Measurements from ENCODE around the gene YTHDC1.

YTHDC1 gene

GRCh38 chr4:68344049-68344448, 5.8 kb downstream of the YTHDC1 start:
- no peak overlapping the region for H4K91ac ChIP-seq (ENCODE audit: low read depth, low read length, poor library complexity)
- DNase-seq (ENCODE audit: low spot score), result no peak
- peaks cover 0 to 3% of the 10 kb centered on the region in 2 donors for H3K4me1 ChIP-seq (ENCODE audit: control insufficient read depth in 2 of 2, insufficient read depth in 1 of 2, low read depth in 1 of 2, low read length in 2 of 2)
- H3K23ac ChIP-seq (ENCODE audit: low read depth, low read length, poor library complexity), result no peak overlapping the region
- H3K36me3 ChIP-seq (replicated peaks in 1 of 2; ENCODE audit: control insufficient read depth in 2 of 2, insufficient read depth in 2 of 2, low read length in 2 of 2), result peaks cover 0 to 37% of the 10 kb centered on the region in 2 donors
- no peak overlapping the region for H3K18ac ChIP-seq (ENCODE audit: low read length)
- no peak overlapping the region for H3K4me3 ChIP-seq (ENCODE audit: low read length in 2 of 2)
- H4K8ac ChIP-seq (ENCODE audit: low read depth, low read length), result no peak overlapping the region
- no peak overlapping the region for H3K4ac ChIP-seq (ENCODE audit: low read length)
- no peaks in the 10 kb centered on the region for H3K27me3 ChIP-seq (ENCODE audit: control insufficient read depth in 3 of 3, insufficient read depth in 3 of 3, low read depth in 1 of 3, low read length in 3 of 3)
- no peak overlapping the region for H2AK5ac ChIP-seq (ENCODE audit: low read depth, low read length)
- no CpG with 5 or more reads among the region's 2 CpGs for WGBS, 2 donors (ENCODE audit: extremely low coverage in 2 of 2, insufficient read length in 2 of 2, insufficient replicate concordance in 1 of 2)
- H3K9ac ChIP-seq (ENCODE audit: low read depth, low read length, poor library complexity), result no peak overlapping the region
- no peak overlapping the region for H2AFZ ChIP-seq (ENCODE audit: low read length)
- no peak overlapping the region for H2BK120ac ChIP-seq (ENCODE audit: low read depth, low read length)
- H2BK15ac ChIP-seq (ENCODE audit: low read length), result no peak overlapping the region
- H2BK12ac ChIP-seq (ENCODE audit: low read length), result no peak overlapping the region
- H3K9me3 ChIP-seq (replicated peaks in 1 of 2; ENCODE audit: control insufficient read depth in 2 of 2, insufficient read depth in 1 of 2, low read depth in 1 of 2, low read length in 2 of 2), result peaks cover 0 to 6% of the 10 kb centered on the region in 2 donors
- H3K79me1 ChIP-seq (ENCODE audit: low read depth, low read length), result peaks cover 3% of the 10 kb centered on the region
- no peak overlapping the region for H3K14ac ChIP-seq (ENCODE audit: low read length)
- no peak overlapping the region for H2BK5ac ChIP-seq (ENCODE audit: low read length)
- no peak overlapping the region for H3K4me2 ChIP-seq (ENCODE audit: insufficient read depth, low read length, poor library complexity, severe bottlenecking)
- H3K27ac ChIP-seq (replicated peaks; ENCODE audit: low read length), result no peak overlapping the region

GRCh38 chr4:68342134-68342533, 7.8 kb downstream of the YTHDC1 start:
- Histone ChIP-seq H2BK5ac (ENCODE audit: low read length) (no peak overlapping the region), H4K91ac (ENCODE audit: low read depth, low read length, poor library complexity) (no peak overlapping the region), H3K27me3 (ENCODE audit: control insufficient read depth in 3 of 3, insufficient read depth in 3 of 3, low read depth in 1 of 3, low read length in 3 of 3) (no peaks in the 10 kb centered on the region), H3K23ac (ENCODE audit: low read depth, low read length, poor library complexity) (no peak overlapping the region), H3K4ac (ENCODE audit: low read length) (no peak overlapping the region), H2BK120ac (ENCODE audit: low read depth, low read length) (no peak overlapping the region), H3K9me3 (replicated peaks in 1 of 2; ENCODE audit: control insufficient read depth in 2 of 2, insufficient read depth in 1 of 2, low read depth in 1 of 2, low read length in 2 of 2) (peaks cover 0 to 6% of the 10 kb centered on the region in 2 donors), H3K79me1 (ENCODE audit: low read depth, low read length) (peaks cover 3% of the 10 kb centered on the region), H2AK5ac (ENCODE audit: low read depth, low read length) (no peak overlapping the region), H3K9ac (ENCODE audit: low read depth, low read length, poor library complexity) (no peak overlapping the region), H3K4me3 (ENCODE audit: low read length in 2 of 2) (no peak overlapping the region), H2BK15ac (ENCODE audit: low read length) (no peak overlapping the region), H2AFZ (ENCODE audit: low read length) (no peak overlapping the region), H3K18ac (ENCODE audit: low read length) (no peak overlapping the region), H3K27ac (replicated peaks; ENCODE audit: low read length) (no peak overlapping the region), H4K8ac (ENCODE audit: low read depth, low read length) (no peak overlapping the region), H3K14ac (ENCODE audit: low read length) (no peak overlapping the region), H3K36me3 (replicated peaks in 1 of 2; ENCODE audit: control insufficient read depth in 2 of 2, insufficient read depth in 2 of 2, low read length in 2 of 2) (peaks cover under 1 to 47% of the 10 kb centered on the region in 2 donors), H2BK12ac (ENCODE audit: low read length) (no peak overlapping the region), H3K4me2 (ENCODE audit: insufficient read depth, low read length, poor library complexity, severe bottlenecking) (no peak overlapping the region), H3K4me1 (ENCODE audit: control insufficient read depth in 2 of 2, insufficient read depth in 1 of 2, low read depth in 1 of 2, low read length in 2 of 2) (peaks cover 0 to 3% of the 10 kb centered on the region in 2 donors)
- DNase-seq (ENCODE audit: low spot score), result no peak
- no CpG with 5 or more reads among the region's 5 CpGs for WGBS, 2 donors (ENCODE audit: extremely low coverage in 2 of 2, insufficient read length in 2 of 2, insufficient replicate concordance in 1 of 2)

- WGBS, 2 donors (ENCODE audit: extremely low coverage in 2 of 2, insufficient read length in 2 of 2, insufficient replicate concordance in 1 of 2), result no CpG with 5 or more reads among the region's 3 CpGs
Observed at GRCh38 chr4:68338625-68339024, 11.3 kb downstream of the YTHDC1 start.

GRCh38 chr4:68337522-68337921, 12.4 kb downstream of the YTHDC1 start:
- Histone ChIP-seq H3K9me3 (replicated peaks in 1 of 2; ENCODE audit: control insufficient read depth in 2 of 2, insufficient read depth in 1 of 2, low read depth in 1 of 2, low read length in 2 of 2) (no peaks in the 10 kb centered on the region), H2BK120ac (ENCODE audit: low read depth, low read length) (no peak overlapping the region), H2BK12ac (ENCODE audit: low read length) (no peak overlapping the region), H4K91ac (ENCODE audit: low read depth, low read length, poor library complexity) (no peak overlapping the region), H3K4ac (ENCODE audit: low read length) (no peak overlapping the region), H3K4me1 (ENCODE audit: control insufficient read depth in 2 of 2, insufficient read depth in 1 of 2, low read depth in 1 of 2, low read length in 2 of 2) (peaks cover 0 to 3% of the 10 kb centered on the region in 2 donors), H2BK5ac (ENCODE audit: low read length) (no peak overlapping the region), H3K23ac (ENCODE audit: low read depth, low read length, poor library complexity) (no peak overlapping the region), H2AFZ (ENCODE audit: low read length) (no peak overlapping the region), H3K79me1 (ENCODE audit: low read depth, low read length) (no peaks in the 10 kb centered on the region), H3K27ac (replicated peaks; ENCODE audit: low read length) (no peak overlapping the region), H3K27me3 (ENCODE audit: control insufficient read depth in 3 of 3, insufficient read depth in 3 of 3, low read depth in 1 of 3, low read length in 3 of 3) (no peaks in the 10 kb centered on the region), H2AK5ac (ENCODE audit: low read depth, low read length) (no peak overlapping the region), H3K4me2 (ENCODE audit: insufficient read depth, low read length, poor library complexity, severe bottlenecking) (no peak overlapping the region), H3K14ac (ENCODE audit: low read length) (no peak overlapping the region), H3K9ac (ENCODE audit: low read depth, low read length, poor library complexity) (no peak overlapping the region), H4K8ac (ENCODE audit: low read depth, low read length) (no peak overlapping the region), H3K36me3 (replicated peaks in 1 of 2; ENCODE audit: control insufficient read depth in 2 of 2, insufficient read depth in 2 of 2, low read length in 2 of 2) (peaks cover 5 to 70% of the 10 kb centered on the region in 2 donors), H2BK15ac (ENCODE audit: low read length) (no peak overlapping the region), H3K4me3 (ENCODE audit: low read length in 2 of 2) (no peak overlapping the region), H3K18ac (ENCODE audit: low read length) (no peak overlapping the region)
- no peak for DNase-seq (ENCODE audit: low spot score)
- WGBS, 2 donors (ENCODE audit: extremely low coverage in 2 of 2, insufficient read length in 2 of 2, insufficient replicate concordance in 1 of 2), result no CpG with 5 or more reads among the region's 7 CpGs

More at GRCh38 chr4:68338625-68339024, 11.3 kb downstream of the YTHDC1 start:
- no peaks in the 10 kb centered on the region for H3K27me3 ChIP-seq (ENCODE audit: control insufficient read depth in 3 of 3, insufficient read depth in 3 of 3, low read depth in 1 of 3, low read length in 3 of 3)
- H2BK120ac ChIP-seq (ENCODE audit: low read depth, low read length), result no peak overlapping the region
- no peak overlapping the region for H4K91ac ChIP-seq (ENCODE audit: low read depth, low read length, poor library complexity)
- H3K14ac ChIP-seq (ENCODE audit: low read length), result no peak overlapping the region
- no peak overlapping the region for H3K4ac ChIP-seq (ENCODE audit: low read length)
- H3K9ac ChIP-seq (ENCODE audit: low read depth, low read length, poor library complexity), result no peak overlapping the region
- no peak overlapping the region for H2BK5ac ChIP-seq (ENCODE audit: low read length)
- no peaks in the 10 kb centered on the region for H3K9me3 ChIP-seq (replicated peaks in 1 of 2; ENCODE audit: control insufficient read depth in 2 of 2, insufficient read depth in 1 of 2, low read depth in 1 of 2, low read length in 2 of 2)
- H3K4me1 ChIP-seq (ENCODE audit: control insufficient read depth in 2 of 2, insufficient read depth in 1 of 2, low read depth in 1 of 2, low read length in 2 of 2), result peaks cover 0 to 3% of the 10 kb centered on the region in 2 donors
- H2BK12ac ChIP-seq (ENCODE audit: low read length), result no peak overlapping the region
- H2AFZ ChIP-seq (ENCODE audit: low read length), result no peak overlapping the region
- no peak overlapping the region for H3K27ac ChIP-seq (replicated peaks; ENCODE audit: low read length)
- DNase-seq (ENCODE audit: low spot score), result no peak
- H4K8ac ChIP-seq (ENCODE audit: low read depth, low read length), result no peak overlapping the region
- no peak overlapping the region for H2AK5ac ChIP-seq (ENCODE audit: low read depth, low read length)
- H3K79me1 ChIP-seq (ENCODE audit: low read depth, low read length), result no peaks in the 10 kb centered on the region
- no peak overlapping the region for H3K4me3 ChIP-seq (ENCODE audit: low read length in 2 of 2)
- H3K23ac ChIP-seq (ENCODE audit: low read depth, low read length, poor library complexity), result no peak overlapping the region
- no peak overlapping the region for H2BK15ac ChIP-seq (ENCODE audit: low read length)
- H3K18ac ChIP-seq (ENCODE audit: low read length), result no peak overlapping the region
- no peak overlapping the region for H3K4me2 ChIP-seq (ENCODE audit: insufficient read depth, low read length, poor library complexity, severe bottlenecking)
- peaks cover 5 to 59% of the 10 kb centered on the region in 2 donors for H3K36me3 ChIP-seq (replicated peaks in 1 of 2; ENCODE audit: control insufficient read depth in 2 of 2, insufficient read depth in 2 of 2, low read length in 2 of 2)
